ENCODE measurements around the gene FLII.

- TF ChIP-seq CTCF (IDR thresholded peaks at IDR 0.05) (no peak), POLR2A (IDR thresholded peaks at IDR 0.05) (no peak)
These were observed 18.1 kb downstream of the FLII start for GRCh38 chr17:18240449-18240848.
